AG09309 (cell line): Measurements from ENCODE around the gene MAS1.
"Not testable (repeated sequence)": the region's sequence is repeated elsewhere in the genome, so short reads cannot be mapped to it uniquely, and the experiment has no call there.

Experiments used
- DNase-seq: peaks from one replicate; pipeline ENCODE4 v3.0.0-alpha.2; 2010; ENCODE audit warnings: low read depth
- H3K4me3 ChIP-seq: 2 replicates; pipeline ENCODE4 v1.5.1; 2011; ENCODE audit warnings: mild to moderate bottlenecking, low read depth, low read length, moderate library complexity; ENCODE audit not compliant: control insufficient read depth
- CTCF ChIP-seq: IDR thresholded peaks from 2 replicates; pipeline ENCODE4 v1.5.1; 2011; ENCODE audit warnings: mild to moderate bottlenecking, low read depth, low read length, inconsistent platforms; ENCODE audit not compliant: insufficient read depth, control insufficient read depth; ENCODE audit errors: missing control alignments

MAS1 gene

GRCh38 chr6:159854959-159855358 is 35.8 kb upstream of the MAS1 start:
- H3K4me3 ChIP-seq, result no peak overlapping the region
- no peak for TF ChIP-seq CTCF
- DNase-seq, result no peak

- TF ChIP-seq CTCF, result no peak
- no peak for DNase-seq
- H3K4me3 ChIP-seq, result no peak overlapping the region
These were observed 32.5 kb upstream of the MAS1 start for GRCh38 chr6:159858259-159858658.

GRCh38 chr6:159860482-159860881 is 30.3 kb upstream of the MAS1 start:
- no peak for TF ChIP-seq CTCF
- no peak for DNase-seq
- H3K4me3 ChIP-seq, result no peak overlapping the region

GRCh38 chr6:159862103-159862502 is 28.7 kb upstream of the MAS1 start:
- no peak for DNase-seq
- no peak overlapping the region for H3K4me3 ChIP-seq
- TF ChIP-seq CTCF, result no peak

- not testable (repeated sequence) for H3K4me3 ChIP-seq
- TF ChIP-seq CTCF, result peak; percentile 39
- peak; percentile 31 for DNase-seq
These were observed 27.4 kb upstream of the MAS1 start for GRCh38 chr6:159863341-159863740.

- no peak for TF ChIP-seq CTCF
- DNase-seq, result no peak
- H3K4me3 ChIP-seq, result no peak overlapping the region
These were observed 25.4 kb upstream of the MAS1 start for GRCh38 chr6:159865226-159865920.
